Measurements from ENCODE around the gene EGFL8.
"Not testable (repeated sequence)": the region's sequence is repeated elsewhere in the genome, so short reads cannot be mapped to it uniquely, and the experiment has no call there.

The EGFL8 gene

DNA sequence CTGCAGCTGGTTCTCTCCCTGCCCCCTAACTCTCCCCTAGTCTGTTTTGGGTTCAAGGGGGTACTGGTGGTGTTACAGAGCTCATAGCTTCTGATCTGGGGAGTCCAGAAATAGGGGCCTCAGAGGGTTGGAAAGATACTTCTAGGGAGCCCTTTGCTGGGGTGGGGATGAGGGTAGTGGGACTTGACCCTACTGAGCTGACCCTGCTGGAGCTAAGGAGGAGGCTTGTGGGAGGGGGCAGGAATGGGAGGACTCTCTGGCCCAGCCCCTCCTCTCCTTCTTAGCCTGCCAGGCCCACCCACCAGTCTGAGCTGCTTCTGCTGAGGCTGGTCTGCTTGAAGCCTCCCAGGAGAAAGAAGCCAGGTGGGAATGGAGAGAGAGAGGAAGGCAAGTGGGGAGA is at the start of gene EGFL8:
TSS of gene EGFL8 (plus strand) at position 301 of the 400 bp plus-strand sequence. CDS start 1,571 bp downstream, outside the sequence.
- DNase-seq (ENCODE audit: low read depth), result no peak

DNA sequence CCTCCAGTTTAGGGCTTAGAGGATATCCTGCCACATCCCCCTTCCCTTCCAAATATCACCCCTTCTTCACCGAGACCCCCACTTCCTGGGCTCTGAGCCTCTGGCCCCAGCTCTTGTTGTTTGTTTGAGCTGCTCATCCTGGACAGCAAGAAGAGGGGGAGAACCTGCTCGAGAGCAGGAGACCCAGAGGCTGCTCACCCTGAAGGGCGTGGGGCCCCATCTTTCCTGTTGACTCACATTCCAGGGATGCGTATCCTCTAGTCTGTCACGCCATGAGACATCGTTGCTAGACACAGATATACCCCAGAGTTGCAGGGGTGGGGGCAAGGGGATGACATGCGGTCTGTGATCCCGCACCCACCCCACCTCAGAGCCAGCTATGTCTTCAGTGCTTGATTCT is 49.6 kb upstream of the EGFL8 start:
- no peak for DNase-seq (ENCODE audit: low read depth)

GRCh38 chr6:32115623-32116022 is 48.8 kb upstream of the EGFL8 start:
- no peak for DNase-seq (ENCODE audit: low read depth)

DNA sequence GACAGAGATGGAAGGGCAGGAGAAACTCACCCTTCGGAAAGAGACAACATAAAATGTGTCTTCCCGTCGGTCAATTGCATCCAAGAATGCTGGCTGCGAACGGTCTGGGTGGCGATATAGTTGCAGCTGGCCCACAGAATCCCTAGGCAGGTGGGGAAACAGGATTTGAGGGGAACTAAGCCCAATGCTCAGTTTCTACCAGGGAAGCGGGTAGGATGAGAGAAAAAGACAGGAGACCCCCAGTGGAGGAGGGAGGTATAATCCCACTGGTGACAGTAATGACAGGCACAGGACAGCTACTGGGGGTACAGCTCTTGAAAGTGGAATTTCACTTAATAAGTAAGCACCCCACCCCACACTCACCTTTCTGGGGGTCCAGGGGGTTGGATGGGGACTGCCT is 47.7 kb upstream of the EGFL8 start:
- DNase-seq (ENCODE audit: low read depth), result no peak

DNA sequence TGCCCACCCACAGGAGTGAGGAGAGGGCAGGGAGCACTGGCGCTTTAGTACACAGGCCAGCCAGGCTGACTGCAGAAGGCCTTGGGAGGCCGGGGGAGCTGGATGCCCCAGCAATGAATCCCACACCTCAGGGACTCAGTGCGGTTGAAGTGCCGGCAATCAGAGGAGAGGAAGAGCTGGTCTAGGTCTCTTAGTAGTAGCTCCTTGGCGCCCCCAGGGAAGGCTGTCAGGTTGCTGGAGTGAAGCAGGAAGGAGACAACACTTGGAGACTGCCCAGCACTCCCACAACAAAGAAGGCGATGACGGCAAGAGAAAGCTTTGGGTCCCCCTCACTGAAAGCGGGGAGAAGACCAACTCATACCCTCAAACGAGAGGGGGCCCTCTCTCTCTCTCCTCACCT is 46.9 kb upstream of the EGFL8 start:
- DNase-seq (ENCODE audit: low read depth), result no peak

DNA sequence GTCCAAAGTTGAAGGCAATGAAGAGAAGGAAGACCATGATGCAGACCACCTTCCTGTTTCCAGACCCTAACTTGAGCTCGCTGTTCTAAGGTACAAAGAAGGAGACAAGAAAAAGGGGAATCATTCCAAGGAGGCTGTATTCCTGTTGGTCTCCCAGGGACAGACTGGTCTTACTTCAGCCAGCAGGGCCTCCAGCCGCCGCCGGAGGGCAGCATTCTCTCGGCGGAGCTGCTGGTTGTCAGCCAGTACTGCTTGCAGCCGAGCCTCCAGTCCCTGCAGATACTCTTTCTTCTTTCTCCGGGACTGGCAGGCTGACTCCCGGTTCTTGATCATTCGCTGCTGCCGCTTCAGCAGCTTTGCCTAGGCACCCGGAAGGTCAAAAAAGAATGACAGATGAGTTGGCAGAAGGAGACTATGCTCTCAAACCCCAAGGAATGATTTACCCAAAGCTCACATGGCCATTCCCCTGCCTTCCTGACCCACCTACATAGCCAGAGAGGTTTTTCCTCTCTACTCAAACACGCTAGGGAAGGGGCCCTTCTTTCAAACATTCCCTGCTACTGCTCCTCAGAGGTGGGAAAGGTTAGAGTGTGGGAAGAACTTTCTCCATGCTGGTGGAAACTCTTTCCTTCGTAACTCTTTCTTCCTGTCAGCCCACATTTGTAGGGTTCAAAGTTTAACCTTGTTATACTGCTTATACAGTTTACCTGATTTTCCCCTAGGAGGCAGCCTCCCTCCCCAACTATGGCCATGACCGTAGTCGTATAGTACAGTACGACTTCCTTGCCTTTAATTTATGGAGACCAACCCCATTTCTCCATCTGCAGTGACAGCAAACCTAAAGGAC is 45.4 kb upstream of the EGFL8 start:
- peak; percentile 52 for DNase-seq (ENCODE audit: low read depth)

GRCh38 chr6:32120573-32121059 is 43.8 kb upstream of the EGFL8 start:
- DNase-seq (ENCODE audit: low read depth), result no peak

DNA sequence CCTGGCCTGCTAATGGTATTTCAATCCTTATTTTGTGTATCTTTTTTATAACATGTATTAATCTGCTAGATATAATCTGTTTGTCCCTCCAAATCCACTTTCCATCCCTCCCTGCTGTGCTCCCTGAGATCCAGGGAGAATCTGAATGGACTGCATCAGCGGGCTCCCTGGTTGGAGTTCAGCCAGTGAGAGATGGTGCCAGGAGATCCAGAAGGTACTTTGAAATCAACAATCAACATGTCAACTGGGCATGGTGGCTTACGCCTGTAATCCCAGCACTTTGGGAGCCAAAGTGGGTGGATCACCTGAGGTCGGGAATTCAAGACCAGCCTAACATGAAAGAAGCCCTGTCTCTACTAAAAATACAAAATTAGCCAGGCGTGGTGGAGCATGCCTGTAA is 40.7 kb upstream of the EGFL8 start:
- no peak for DNase-seq (ENCODE audit: low read depth)

DNA sequence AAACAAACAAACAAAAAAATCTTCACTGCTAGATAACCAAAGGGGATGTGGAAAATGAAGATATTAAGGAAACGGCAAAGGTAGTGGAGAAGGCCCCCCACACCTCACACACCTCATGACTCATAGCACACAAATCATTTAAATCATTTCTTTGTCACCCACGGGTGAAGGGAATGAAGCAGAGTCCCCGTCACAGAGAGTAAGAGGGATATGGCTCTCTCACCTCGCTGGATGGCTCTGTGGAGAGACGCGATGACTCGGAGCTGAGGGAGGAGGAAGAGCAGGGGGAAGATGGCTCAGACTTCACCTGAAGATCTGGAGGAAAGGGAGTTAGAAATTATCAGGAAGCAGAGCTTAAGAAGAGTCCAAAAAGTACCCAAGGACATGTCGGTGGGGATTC is 37.5 kb upstream of the EGFL8 start:
- DNase-seq (ENCODE audit: low read depth), result no peak

- no peak for DNase-seq (ENCODE audit: low read depth)
Observed at GRCh38 chr6:32127409-32127716, 37.0 kb upstream of the EGFL8 start.

GRCh38 chr6:32127717-32128592 is 36.4 kb upstream of the EGFL8 start, which contains the start of gene ATF6B:
Gene ATF6B (minus strand): TSS chr6:32128246. CDS start chr6:32128207, 39 bp downstream.
- DNase-seq (ENCODE audit: low read depth), result peak; percentile 98

- DNase-seq (ENCODE audit: low read depth), result no peak
Observed at GRCh38 chr6:32128751-32129296, 35.6 kb upstream of the EGFL8 start.

DNA sequence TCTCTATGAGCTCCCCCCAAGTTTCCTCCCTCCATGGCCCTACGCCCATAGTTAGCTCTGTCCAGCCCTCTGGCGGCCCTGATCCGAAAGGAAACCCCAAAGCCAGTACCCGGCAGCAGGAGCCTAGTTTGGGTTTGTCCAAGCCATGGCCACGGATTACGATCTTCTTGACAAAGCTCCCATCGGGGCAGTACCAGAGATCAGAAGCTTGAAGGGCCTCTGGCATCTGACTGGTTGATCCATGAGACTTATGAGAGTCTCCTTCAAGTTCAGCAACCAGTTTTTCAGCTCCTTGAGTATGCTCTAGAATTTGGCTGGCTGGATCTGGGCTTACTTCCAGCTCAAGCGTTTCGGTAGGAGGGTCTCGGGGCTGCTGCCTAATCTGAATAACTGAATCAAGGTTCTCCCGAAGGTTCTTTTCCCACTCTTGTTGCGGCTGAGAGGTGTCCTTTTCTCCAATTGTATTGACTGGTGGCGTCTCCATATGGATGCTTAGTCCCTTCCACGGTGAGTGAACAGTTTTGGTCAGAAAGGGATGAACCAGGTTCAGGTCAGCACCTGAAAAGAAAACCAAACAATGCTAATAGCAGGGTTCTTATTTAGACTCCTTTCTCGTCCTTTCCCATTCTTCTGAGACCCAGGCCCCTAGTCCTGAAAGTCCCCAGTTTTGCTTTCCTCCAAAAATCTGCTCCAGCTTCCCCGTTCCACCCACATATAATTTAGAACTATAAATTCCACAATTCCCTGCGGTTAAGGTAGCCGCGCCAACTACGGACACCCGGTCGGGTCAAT is 34.9 kb upstream of the EGFL8 start:
- DNase-seq (ENCODE audit: low read depth), result no peak

DNA sequence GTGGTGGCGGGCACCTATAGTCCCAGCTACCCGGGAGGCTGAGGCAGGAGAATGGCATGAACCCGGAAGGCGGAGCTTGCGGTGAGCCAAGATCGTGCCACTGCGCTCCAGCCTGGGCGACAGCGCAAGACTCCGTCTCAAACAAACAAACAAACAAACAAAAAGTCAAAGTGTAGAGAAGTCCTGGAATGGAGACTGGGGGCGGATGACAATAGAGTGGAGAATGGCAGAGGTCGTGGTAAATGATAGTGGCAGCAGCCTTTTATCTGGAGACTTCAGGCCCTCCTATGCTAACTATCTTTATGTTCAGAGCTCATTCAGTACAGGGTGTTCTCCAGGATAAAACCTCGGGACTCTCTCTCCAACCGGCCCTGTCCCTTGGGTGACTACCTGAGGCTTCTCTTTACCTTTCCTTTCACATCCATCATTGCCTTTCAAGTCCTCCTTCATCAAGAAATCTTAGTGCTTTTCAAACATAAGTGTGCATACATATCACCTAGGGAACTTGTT is 32.9 kb upstream of the EGFL8 start:
- DNase-seq (ENCODE audit: low read depth), result no peak

- no peak for DNase-seq (ENCODE audit: low read depth)
Observed at GRCh38 chr6:32132110-32132509, 32.3 kb upstream of the EGFL8 start.

- DNase-seq (ENCODE audit: low read depth), result no peak
Observed at GRCh38 chr6:32133786-32134185, 30.6 kb upstream of the EGFL8 start.

GRCh38 chr6:32137454-32137853 is 26.9 kb upstream of the EGFL8 start:
- no peak for DNase-seq (ENCODE audit: low read depth)

DNA sequence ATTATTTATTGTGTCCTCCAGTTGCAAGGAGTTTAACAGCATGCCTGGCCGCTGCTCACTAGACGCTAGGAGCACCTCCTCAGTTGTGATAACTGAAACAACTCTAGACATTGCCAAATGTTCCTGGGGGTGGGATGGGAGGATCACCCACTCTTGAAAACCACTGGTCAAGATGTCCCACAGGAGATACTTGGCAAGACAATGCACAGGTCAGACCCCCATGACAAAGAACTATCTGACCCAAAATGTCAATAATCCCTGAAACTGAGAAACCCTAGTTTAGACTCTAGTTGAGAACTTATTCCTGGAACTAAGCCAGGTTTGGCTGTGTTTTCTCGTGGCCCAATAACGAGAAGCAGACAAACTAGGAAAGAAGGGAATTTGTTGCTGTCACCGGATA is 24.8 kb upstream of the EGFL8 start:
- DNase-seq (ENCODE audit: low read depth), result no peak

DNA sequence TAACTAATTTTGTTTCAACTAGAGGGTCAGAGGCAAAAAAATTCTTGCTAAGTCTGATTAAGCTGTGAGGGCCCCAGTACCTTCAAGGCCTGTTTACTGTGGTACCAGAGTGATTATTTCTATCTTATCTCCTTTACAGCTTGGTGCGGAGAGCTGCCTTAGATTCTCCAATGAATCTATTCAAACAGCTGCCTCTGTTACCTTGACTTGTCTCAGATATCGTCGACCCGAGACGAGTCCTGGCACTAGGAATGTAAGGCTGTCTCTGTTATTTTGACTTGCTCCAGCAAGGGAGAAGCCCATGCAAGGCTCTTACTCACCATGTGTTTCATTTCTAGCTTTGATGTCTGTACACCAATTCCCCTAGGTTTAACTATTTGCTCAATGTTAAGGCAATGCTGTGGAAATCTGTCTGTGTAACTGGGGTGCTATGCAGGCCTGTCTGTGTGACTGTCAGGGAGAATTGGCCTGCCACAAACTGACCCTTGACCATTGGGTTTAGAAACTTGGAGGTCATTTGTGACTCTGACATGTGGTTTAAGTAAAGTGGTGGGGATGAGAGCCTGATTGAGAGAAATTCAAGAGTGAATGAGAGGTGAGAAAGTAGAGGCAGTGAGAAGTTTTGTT is 23.9 kb upstream of the EGFL8 start:
- no peak for DNase-seq (ENCODE audit: low read depth)

DNA sequence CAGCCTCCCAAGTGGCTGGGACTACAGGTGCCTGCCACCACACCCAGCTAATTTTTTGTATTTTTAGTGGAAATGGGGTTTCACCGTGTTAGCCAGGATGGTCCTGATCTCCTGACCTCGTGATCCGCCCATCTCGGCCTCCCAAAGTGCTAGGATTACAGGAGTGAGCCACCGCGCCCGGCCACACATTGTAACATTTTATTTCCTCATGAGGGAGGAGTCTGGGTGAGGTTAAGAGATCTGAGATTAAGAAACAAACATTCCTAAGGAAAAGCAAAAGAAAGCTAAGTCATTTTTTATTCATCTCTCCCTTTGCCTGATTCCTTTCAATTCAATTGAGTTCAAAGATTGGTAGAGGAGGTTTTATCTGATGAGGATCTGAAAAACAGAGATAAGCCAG is 20.2 kb upstream of the EGFL8 start:
- not testable (repeated sequence) for DNase-seq (ENCODE audit: low read depth)

DNA sequence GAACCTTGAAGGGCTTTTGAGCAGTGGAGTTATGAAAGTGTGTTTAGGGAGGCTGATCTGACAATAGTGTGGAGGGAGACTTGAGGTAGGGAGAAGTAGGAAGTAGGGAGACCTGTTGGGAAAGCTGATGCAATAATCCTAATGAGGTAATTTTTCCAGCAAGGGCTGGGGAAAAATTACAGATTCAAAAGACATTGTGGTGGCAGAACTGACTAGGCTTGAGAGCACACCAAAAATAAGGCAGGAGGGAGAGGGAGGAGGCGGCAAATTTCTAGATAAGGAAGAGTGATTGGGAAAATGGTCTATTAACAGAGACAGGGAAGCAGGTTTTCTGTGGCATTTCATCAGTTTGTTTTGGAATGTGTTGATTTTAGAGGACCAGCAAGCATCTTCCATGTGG is 18.1 kb upstream of the EGFL8 start:
- no peak for DNase-seq (ENCODE audit: low read depth)

Data from CMK (cell line).